IMR-90 (cell line): ENCODE results near the gene GRAMD4. TPM values are rescaled to one million over a fixed set of nuclear protein-coding genes. Genes with fewer than 3 reads are reported as not detected.

Experiments
- ATAC-seq: fragments of 200-7000 bp; cut with Tn5 transposase; 2 replicates; pipeline ENCODE4 v1.9.1; 2020; ENCODE audit warnings: low read depth, mild to moderate bottlenecking, moderate library complexity
- BruUV-seq: library from RNA; stranded (reverse); fragments of 400-500 nt; replicated peaks from 2 replicates; lab custom pipeline; 2021; lab: Mats Ljungman, UMichigan
- CTCF ChIA-PET: fragments of 300-600 bp; formaldehyde crosslinking; extraction: SDS; loops from one replicate; lab custom pipeline; 2021; ENCODE audit warnings: antibody characterized with exemption; lab: Yijun Ruan, JAX
- POLR2A ChIA-PET: fragments of 300-600 bp; sonication (Branson Sonifier 250); formaldehyde crosslinking; loops from one replicate; lab custom pipeline; 2022; ENCODE audit warnings: antibody characterized with exemption; ENCODE audit not compliant: unreplicated experiment; lab: Charles Lee
- DNase-seq: peaks from one replicate; pipeline ENCODE4 v3.0.0; 2013
- H2AFZ ChIP-seq: replicated peaks from 2 replicates; pipeline ENCODE3; 2013; ENCODE audit warnings: low read length, mild to moderate bottlenecking; ENCODE audit not compliant: poor library complexity
- H2AK5ac ChIP-seq: 2 replicates; pipeline ENCODE4 v1.6.1; 2013; ENCODE audit warnings: low read depth, low read length, inconsistent platforms
- H2AK9ac ChIP-seq: replicated peaks from 2 replicates; pipeline ENCODE3; 2013; ENCODE audit warnings: mild to moderate bottlenecking, low read depth, low read length, moderate library complexity; ENCODE audit not compliant: poor library complexity
- H2BK120ac ChIP-seq: 2 replicates; pipeline ENCODE4 v1.6.1; 2013; ENCODE audit warnings: low read depth, low read length, inconsistent platforms
- H2BK15ac ChIP-seq: 3 replicates; pipeline ENCODE4 v1.6.1; 2013; ENCODE audit warnings: low read depth, low read length, inconsistent platforms
- H2BK20ac ChIP-seq: 2 replicates; pipeline ENCODE4 v1.6.1; 2013; ENCODE audit warnings: low read depth, mild to moderate bottlenecking, inconsistent platforms, low read length, moderate library complexity
- H2BK5ac ChIP-seq: 2 replicates; pipeline ENCODE4 v1.6.1; 2013; ENCODE audit warnings: mild to moderate bottlenecking, low read depth, low read length, inconsistent platforms; ENCODE audit not compliant: poor library complexity, severe bottlenecking
- H3K14ac ChIP-seq: replicated peaks from 2 replicates; pipeline ENCODE4 v1.6.1; 2013; ENCODE audit warnings: low read depth, low read length, inconsistent platforms
- H3K18ac ChIP-seq: 2 replicates; pipeline ENCODE4 v1.6.1; 2013; ENCODE audit warnings: low read depth, low read length, control low read depth
- H3K23ac ChIP-seq: 2 replicates; pipeline ENCODE4 v1.6.1; 2013; ENCODE audit warnings: low read depth, low read length, inconsistent platforms
- H3K27ac ChIP-seq: 2 replicates; pipeline ENCODE4 v1.5.1; 2013; ENCODE audit warnings: mild to moderate bottlenecking, control low read depth, low read length; ENCODE audit not compliant: insufficient read depth
- H3K27me3 ChIP-seq: 2 replicates; pipeline ENCODE4 v1.6.1; 2013; ENCODE audit warnings: low read length; ENCODE audit not compliant: control insufficient read depth, insufficient read depth
- H3K36me3 ChIP-seq: 2 replicates; pipeline ENCODE4 v1.6.1; 2013; ENCODE audit warnings: low read length, mixed read lengths; ENCODE audit not compliant: control insufficient read depth, insufficient read depth
- H3K4ac ChIP-seq: 2 replicates; pipeline ENCODE4 v1.6.1; 2013; ENCODE audit warnings: low read depth, low read length, inconsistent platforms
- H3K4me1 ChIP-seq: 2 replicates; pipeline ENCODE4 v1.6.1; 2013; ENCODE audit warnings: low read length, mixed read lengths; ENCODE audit not compliant: control insufficient read depth, insufficient read depth
- H3K4me2 ChIP-seq: 2 replicates; pipeline ENCODE4 v1.6.1; 2013; ENCODE audit warnings: low read depth, mild to moderate bottlenecking, control low read depth, low read length, moderate library complexity
- H3K4me3 ChIP-seq: 2 replicates; pipeline ENCODE4 v1.5.1; 2013; ENCODE audit warnings: low read depth, mild to moderate bottlenecking, control low read depth, low read length, moderate library complexity; ENCODE audit not compliant: insufficient read depth
- H3K56ac ChIP-seq: 2 replicates; pipeline ENCODE4 v1.6.1; 2013; ENCODE audit warnings: low read length, inconsistent platforms; ENCODE audit not compliant: insufficient read depth; ENCODE audit errors: extremely low read depth
- H3K79me1 ChIP-seq, 2 experiments: 2 replicates each; pipeline ENCODE4 v1.6.1; 2013; ENCODE audit warnings: low read length in 2 of 2, inconsistent platforms in 1 of 2, low read depth in 1 of 2
- H3K9ac ChIP-seq: 2 replicates; pipeline ENCODE4 v1.6.1; 2013; ENCODE audit warnings: low read depth, low read length, control low read depth
- H3K9me1 ChIP-seq: 2 replicates; pipeline ENCODE4 v1.6.1; 2013; ENCODE audit warnings: low read length, inconsistent platforms; ENCODE audit not compliant: insufficient read depth
- H3K9me3 ChIP-seq: 2 replicates; pipeline ENCODE4 v1.6.1; 2013; ENCODE audit warnings: low read length; ENCODE audit not compliant: control insufficient read depth, insufficient read depth
- H4K20me1 ChIP-seq: 2 replicates; pipeline ENCODE4 v1.6.1; 2013; ENCODE audit warnings: low read length, inconsistent platforms; ENCODE audit not compliant: insufficient read depth
- H4K5ac ChIP-seq: 2 replicates; pipeline ENCODE4 v1.6.1; 2013; ENCODE audit warnings: mild to moderate bottlenecking, low read depth, low read length, control low read depth
- H4K8ac ChIP-seq, 2 experiments: 2 replicates each; pipeline ENCODE4 v1.6.1; 2013; ENCODE audit warnings: low read depth in 2 of 2, low read length in 2 of 2, control low read depth in 1 of 2, inconsistent platforms in 1 of 2
- H4K91ac ChIP-seq: 2 replicates; pipeline ENCODE4 v1.6.1; 2013; ENCODE audit warnings: low read depth, low read length, inconsistent platforms; ENCODE audit not compliant: insufficient read depth
- BHLHE40 ChIP-seq: fragments of 150-350 bp; IDR thresholded peaks from 2 replicates; pipeline ENCODE4 v1.6.1; 2016; ENCODE audit warnings: mild to moderate bottlenecking, low read depth, low read length
- CEBPB ChIP-seq: IDR thresholded peaks from 2 replicates; pipeline ENCODE4 v1.6.1; 2012; ENCODE audit warnings: low read depth, low read length, improper control_type of control experiment
- CHD1 ChIP-seq: IDR thresholded peaks from 2 replicates; pipeline ENCODE4 v1.6.1; 2012; ENCODE audit warnings: low read depth, low read length, improper control_type of control experiment
- ELK1 ChIP-seq: fragments of 150-350 bp; IDR thresholded peaks from 2 replicates; pipeline ENCODE4 v1.6.1; 2016; ENCODE audit warnings: low read depth, mild to moderate bottlenecking, low read length, moderate library complexity, borderline replicate concordance
- FOS ChIP-seq: fragments of 150-350 bp; IDR thresholded peaks from 2 replicates; pipeline ENCODE4 v1.6.1; 2016; ENCODE audit warnings: low read depth, low read length
- MAFK ChIP-seq: IDR thresholded peaks from 2 replicates; pipeline ENCODE4 v1.6.1; 2012; ENCODE audit warnings: low read depth, low read length, improper control_type of control experiment
- MAZ ChIP-seq: IDR thresholded peaks from 2 replicates; pipeline ENCODE4 v1.6.1; 2012; ENCODE audit warnings: low read depth, mild to moderate bottlenecking, low read length, improper control_type of control experiment, moderate library complexity, borderline replicate concordance
- MXI1 ChIP-seq: IDR thresholded peaks from 2 replicates; pipeline ENCODE4 v1.6.1; 2012; ENCODE audit warnings: low read depth, mild to moderate bottlenecking, low read length, moderate library complexity, borderline replicate concordance
- NFE2L2 ChIP-seq: fragments of 150-350 bp; IDR thresholded peaks from 2 replicates; pipeline ENCODE4 v1.6.1; 2016; ENCODE audit warnings: low read depth, mild to moderate bottlenecking, low read length
- POLR2A ChIP-seq: IDR thresholded peaks from 2 replicates; pipeline ENCODE4 v1.6.1; 2012; ENCODE audit warnings: mild to moderate bottlenecking, low read depth, low read length
- RAD21 ChIP-seq: IDR thresholded peaks from 2 replicates; pipeline ENCODE4 v1.6.1; 2012; ENCODE audit warnings: low read length, improper control_type of control experiment
- RCOR1 ChIP-seq: IDR thresholded peaks from 2 replicates; pipeline ENCODE4 v1.6.1; 2012; ENCODE audit warnings: mild to moderate bottlenecking, low read length, improper control_type of control experiment; ENCODE audit not compliant: insufficient replicate concordance
- RFX5 ChIP-seq: IDR thresholded peaks from 2 replicates; pipeline ENCODE4 v1.8.0; 2012; ENCODE audit warnings: low read depth, mild to moderate bottlenecking, low read length, moderate library complexity
- SMC3 ChIP-seq: fragments of 150-350 bp; IDR thresholded peaks from 2 replicates; pipeline ENCODE4 v1.6.1; 2016; ENCODE audit warnings: low read depth, mild to moderate bottlenecking, antibody characterized with exemption, low read length, moderate library complexity
- WGBS, 2 experiments: methylation state at CpG; one replicate each; pipeline versions ENCODE4 v1.1.5 to v1.1.7; 2013; ENCODE audit warnings: missing lambda C conversion rate in 2 of 2; ENCODE audit not compliant: insufficient read length in 1 of 2; ENCODE audit errors: extremely low coverage in 2 of 2; 5-methylcytosine and 5-hydroxymethylcytosine counted together
- dilution Hi-C: fragments of 300-500 bp; cut with HindIII; formaldehyde crosslinking; loops from one replicate; pipeline ENCODE4 v1.14.3; 2018; ENCODE audit warnings: low sequenced_read_pairs; ENCODE audit not compliant: unreplicated experiment
- in situ Hi-C: fragments of 300-500 bp; cut with MboI; formaldehyde crosslinking; loops from 3 replicates; pipeline ENCODE4 v1.14.3; 2019; ENCODE audit warnings: low sequenced_read_pairs, inconsistent platforms, mixed read lengths
- intact Hi-C: fragments of 100-400 bp; cut with micrococcal nuclease; formaldehyde crosslinking; loops from 2 replicates; pipeline ENCODE4 v1.10.0; 2022
- polyA plus RNA-seq, 3 experiments: library from polyadenylated mRNA; depleted of rRNA; stranded (reverse); fragments of >200 nt; gene quantifications; 2 replicates each; pipeline ENCODE4 v1.2.3, GENCODE V29; 2012; ENCODE audit warnings: low replicate concordance in 1 of 3
- total RNA-seq: library from RNA; depleted of rRNA; stranded (reverse); fragments of >200 nt; gene quantifications from 2 replicates; pipeline ENCODE4 v1.2.3, GENCODE V29; 2012
- TF ChIP-seq, protein P1 (sequence below): fragments of 150-350 bp; IDR thresholded peaks from 2 replicates; pipeline ENCODE4 v1.6.1; 2017; ENCODE audit warnings: mild to moderate bottlenecking, antibody characterized with exemption, low read length, low read depth
- TF ChIP-seq, protein P2 (sequence below): conservative IDR thresholded peaks from 2 replicates; pipeline ENCODE4 v1.5.1; 2012; ENCODE audit warnings: mild to moderate bottlenecking, low read depth, low read length, improper control_type of control experiment

The GRAMD4 gene
- total and polyA plus RNA-seq, 2 of the 4 experiments (the other 2 are of a cell fraction), result 2.7 to 5.8 TPM

DNA sequence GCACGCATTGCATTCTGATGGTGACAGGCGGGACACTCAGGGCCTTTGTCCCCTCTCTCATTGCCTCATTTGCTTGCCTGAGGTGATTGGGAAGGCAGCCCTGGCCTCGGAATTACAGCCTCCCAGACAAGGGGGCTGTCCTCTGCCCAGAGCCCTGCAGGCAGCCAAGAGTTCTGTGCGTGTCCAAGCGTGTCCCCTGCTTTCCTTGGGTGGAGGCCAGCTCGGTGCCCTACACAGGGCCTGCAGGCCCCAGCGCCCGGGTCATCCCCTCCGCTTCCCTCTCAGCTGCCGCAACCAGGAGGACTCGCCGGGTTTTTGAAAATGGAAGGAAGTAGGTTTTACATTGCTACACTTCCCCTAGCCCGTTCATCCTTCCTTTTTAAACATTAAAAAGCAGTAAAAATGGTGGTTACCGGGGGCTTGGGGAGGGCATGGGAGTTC lies 1.9 kb downstream of the GRAMD4 start:
- POLR2A ChIA-PET, result no interaction called here
- intact Hi-C loops, result no loop called here
- Histone ChIP-seq H3K4me3 (no peak overlapping the region), H3K18ac (no peak overlapping the region), H3K36me3 (no peaks in the 10 kb centered on the region), H2BK15ac (no peak overlapping the region), H3K56ac (no peak overlapping the region), H3K9me1 (no peaks in the 10 kb centered on the region), H3K14ac (no peak overlapping the region), H4K20me1 (peaks cover 30% of the 10 kb centered on the region), H3K4me2 (no peak overlapping the region), H3K9me3 (no peaks in the 10 kb centered on the region), H2AK9ac (no peak overlapping the region), H3K23ac (no peak overlapping the region), H2BK120ac (no peak overlapping the region), H4K5ac (no peak overlapping the region), H2AFZ (no peak overlapping the region), H2BK5ac (no peak overlapping the region), H3K79me1 (no peaks in the 10 kb centered on the region), H3K4me1 (peaks cover 4% of the 10 kb centered on the region; the same call in 1 of the 2 replicates), H4K91ac (no peak overlapping the region), H4K8ac (no peak overlapping the region), H3K27me3 (no peaks in the 10 kb centered on the region), H3K9ac (no peak overlapping the region), H3K27ac (no peak overlapping the region), H2AK5ac (no peak overlapping the region), H2BK20ac (no peak overlapping the region), H3K4ac (no peak overlapping the region)
- dilution Hi-C loops, result no loop called here
- CTCF ChIA-PET, result no interaction called here
- no TSS peak for BruUV-seq
- ATAC-seq, result no peak
- DNase-seq, result no peak
- 70% methylated on average over 2 of the region's 14 CpGs; no CpG with 5 or more reads in 1 of the 2 experiments for WGBS, 2 experiments
- TF ChIP-seq CEBPB (no peak), ELK1 (no peak), RAD21 (no peak), MAZ (no peak), NFE2L2 (no peak), MXI1 (no peak), MAFK (no peak), BHLHE40 (no peak), FOS (no peak), RCOR1 (no peak), RFX5 (no peak), SMC3 (no peak), CHD1 (no peak), POLR2A (no peak)
- TF ChIP-seq, protein P1, sequence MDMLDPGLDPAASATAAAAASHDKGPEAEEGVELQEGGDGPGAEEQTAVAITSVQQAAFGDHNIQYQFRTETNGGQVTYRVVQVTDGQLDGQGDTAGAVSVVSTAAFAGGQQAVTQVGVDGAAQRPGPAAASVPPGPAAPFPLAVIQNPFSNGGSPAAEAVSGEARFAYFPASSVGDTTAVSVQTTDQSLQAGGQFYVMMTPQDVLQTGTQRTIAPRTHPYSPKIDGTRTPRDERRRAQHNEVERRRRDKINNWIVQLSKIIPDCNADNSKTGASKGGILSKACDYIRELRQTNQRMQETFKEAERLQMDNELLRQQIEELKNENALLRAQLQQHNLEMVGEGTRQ, result no peak
- TF ChIP-seq, protein P2, sequence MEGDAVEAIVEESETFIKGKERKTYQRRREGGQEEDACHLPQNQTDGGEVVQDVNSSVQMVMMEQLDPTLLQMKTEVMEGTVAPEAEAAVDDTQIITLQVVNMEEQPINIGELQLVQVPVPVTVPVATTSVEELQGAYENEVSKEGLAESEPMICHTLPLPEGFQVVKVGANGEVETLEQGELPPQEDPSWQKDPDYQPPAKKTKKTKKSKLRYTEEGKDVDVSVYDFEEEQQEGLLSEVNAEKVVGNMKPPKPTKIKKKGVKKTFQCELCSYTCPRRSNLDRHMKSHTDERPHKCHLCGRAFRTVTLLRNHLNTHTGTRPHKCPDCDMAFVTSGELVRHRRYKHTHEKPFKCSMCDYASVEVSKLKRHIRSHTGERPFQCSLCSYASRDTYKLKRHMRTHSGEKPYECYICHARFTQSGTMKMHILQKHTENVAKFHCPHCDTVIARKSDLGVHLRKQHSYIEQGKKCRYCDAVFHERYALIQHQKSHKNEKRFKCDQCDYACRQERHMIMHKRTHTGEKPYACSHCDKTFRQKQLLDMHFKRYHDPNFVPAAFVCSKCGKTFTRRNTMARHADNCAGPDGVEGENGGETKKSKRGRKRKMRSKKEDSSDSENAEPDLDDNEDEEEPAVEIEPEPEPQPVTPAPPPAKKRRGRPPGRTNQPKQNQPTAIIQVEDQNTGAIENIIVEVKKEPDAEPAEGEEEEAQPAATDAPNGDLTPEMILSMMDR, result no peak
- in situ Hi-C loops, result no loop called here
